NOMO-1 treated with dmso at 0.1 percent for 144 hours (cell line): ENCODE data around the gene GLDN.
A peak's percentile ranks its signal among the peaks of the same experiment; 100 is the strongest.

Experiments
- DNase-seq: peaks from one replicate; lab custom pipeline; 2025; ENCODE audit not compliant: unreplicated experiment; lab: John Stamatoyannopoulos, UW

The GLDN gene

GRCh38 chr15:51341366-51342226 lies at the start of gene GLDN:
GLDN (plus strand) TSS chr15:51341655; CDS start chr15:51341685, 30 bp downstream.
- no peak for DNase-seq

DNA sequence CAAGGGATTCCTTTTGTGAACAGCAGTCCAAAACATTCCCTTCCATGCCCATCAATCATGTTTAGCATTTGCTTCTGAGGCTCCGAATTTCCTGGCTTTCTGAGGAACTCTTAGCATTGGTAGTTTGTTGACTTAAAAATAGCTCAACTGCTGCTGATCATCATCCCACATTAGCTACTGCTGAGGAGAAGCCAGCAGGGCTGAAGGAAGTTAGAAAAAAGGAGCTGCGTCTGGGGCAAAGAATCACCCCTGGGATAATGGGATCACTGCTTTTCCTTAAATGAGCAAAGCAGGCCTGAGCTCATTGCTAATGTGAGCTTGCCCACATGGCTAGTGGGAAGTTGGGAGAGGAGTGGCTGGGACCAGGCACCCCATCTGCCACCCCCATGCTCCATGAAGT lies 42.8 kb upstream of the GLDN start:
- DNase-seq = no peak

DNA sequence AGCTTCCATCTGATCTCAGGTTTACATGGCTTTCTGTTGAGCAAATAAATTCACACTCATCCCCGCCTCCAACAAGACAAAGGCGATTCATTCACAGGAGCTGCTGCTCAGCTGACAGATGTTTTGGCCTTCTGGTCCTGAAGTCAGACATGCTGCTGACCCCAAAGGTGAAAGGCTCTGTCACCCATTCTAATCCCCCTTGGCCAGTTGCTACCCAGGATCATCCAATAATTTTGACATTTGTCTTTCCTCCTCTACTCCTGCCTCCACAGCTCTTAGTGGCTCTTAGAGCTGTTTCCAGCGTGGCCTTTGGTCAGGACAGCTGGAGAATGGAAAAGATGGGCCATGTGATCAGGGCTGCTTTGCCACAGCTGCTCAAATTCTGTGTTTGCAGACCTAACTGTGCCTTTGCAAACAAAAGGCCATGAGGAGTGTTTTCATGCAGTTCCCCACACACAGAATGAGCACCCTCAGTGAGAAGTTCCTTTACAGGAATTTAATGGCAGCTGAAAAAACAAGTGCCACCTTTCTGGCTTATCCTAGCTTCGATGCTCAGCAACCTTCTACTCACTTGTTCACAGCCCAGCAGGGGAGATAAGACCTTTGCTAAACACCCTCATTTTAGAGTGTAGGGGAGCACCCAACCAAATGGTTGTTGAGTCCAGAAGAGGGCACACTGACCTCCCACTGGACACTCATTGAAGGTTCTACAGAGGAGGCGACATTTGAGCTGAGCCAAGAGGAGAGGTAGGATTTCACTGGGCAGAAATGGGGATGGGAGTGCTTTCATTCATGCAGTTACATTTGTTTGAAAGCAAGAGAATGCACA lies 42.1 kb upstream of the GLDN start:
- no peak for DNase-seq

DNA sequence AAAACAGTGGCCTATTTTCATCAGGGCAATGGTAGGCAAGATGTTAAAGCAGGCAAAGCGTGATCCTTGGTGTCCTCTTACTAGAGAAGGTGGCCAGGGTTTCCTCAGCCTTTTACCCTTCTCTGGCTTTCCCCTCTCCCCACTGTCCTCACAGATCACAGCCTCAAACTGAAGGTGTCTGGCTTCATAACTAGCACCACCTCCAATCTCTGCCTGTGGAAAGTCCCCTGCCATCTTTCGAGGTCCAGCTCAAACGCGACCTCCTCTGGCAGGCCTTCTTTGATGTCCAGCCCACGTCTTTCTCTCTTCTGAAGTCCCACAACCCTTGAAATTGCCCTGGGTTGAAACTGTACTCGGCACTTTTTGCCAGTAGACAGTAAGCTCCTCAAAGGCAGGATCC lies 39.0 kb upstream of the GLDN start:
- no peak for DNase-seq

DNA sequence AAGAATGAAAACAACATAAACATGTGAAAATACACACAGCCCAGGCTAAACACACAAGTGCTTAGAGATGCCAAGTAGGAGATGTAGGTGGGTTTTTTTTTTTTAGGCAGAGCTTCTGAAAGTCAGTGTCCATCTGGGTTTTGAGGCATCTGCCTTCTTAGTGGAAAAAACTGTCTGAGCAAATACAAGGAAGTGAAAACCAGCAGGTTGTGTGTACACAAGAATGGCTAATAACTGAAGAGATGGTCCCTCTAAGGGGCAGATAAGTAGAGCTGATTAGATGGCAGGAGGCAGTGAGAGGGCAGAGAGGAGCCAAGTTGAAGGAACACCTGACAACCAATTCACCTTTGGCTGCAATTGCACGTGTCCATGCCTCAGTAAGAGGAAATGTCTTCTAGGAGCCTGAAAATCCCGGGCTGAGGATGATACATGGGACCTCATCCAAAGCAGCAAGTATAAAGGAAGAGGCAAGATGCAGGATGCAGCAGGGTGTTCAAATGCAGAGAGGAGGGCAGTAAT lies 37.9 kb upstream of the GLDN start:
- DNase-seq = peak; percentile 47

DNA sequence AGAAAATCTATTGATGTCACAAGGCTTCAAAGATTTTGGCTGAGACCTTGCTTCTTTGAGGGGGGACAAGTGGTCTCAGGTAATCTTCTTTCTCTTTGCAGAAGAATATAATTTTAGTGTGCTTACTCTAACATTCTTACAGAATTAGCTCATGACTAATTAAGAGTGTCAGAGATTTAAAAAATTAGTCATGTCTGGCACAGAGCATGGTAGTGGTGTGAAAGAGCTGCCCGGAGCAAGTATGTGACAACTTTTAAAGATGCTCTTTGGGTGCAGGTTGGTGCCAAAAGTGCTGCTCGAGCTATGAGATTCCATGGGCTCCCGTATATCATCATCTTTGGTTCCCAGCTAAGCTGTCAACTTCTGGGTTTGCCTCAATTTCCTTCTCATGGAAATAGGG lies 34.1 kb upstream of the GLDN start:
- DNase-seq = no peak

DNA sequence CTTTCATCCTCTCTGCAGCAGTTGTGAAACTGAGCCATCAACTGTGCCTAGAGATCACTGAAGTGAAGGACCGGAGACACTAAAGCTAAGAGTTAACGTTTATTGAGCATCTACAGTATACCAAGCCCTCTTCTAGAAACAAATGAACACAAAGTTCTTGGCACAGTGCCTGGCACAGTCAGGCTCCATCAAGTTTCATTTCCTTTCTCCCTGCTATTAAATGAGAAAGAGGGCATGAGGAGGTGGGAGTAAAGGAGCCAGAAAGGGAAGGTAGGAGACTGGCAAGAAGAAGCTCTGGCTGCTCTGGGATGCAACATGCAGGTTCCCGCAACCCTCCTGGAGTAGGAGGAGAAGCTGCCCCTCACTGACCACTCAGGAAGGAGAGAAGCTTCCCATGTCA lies 33.6 kb upstream of the GLDN start:
- DNase-seq = no peak

DNA sequence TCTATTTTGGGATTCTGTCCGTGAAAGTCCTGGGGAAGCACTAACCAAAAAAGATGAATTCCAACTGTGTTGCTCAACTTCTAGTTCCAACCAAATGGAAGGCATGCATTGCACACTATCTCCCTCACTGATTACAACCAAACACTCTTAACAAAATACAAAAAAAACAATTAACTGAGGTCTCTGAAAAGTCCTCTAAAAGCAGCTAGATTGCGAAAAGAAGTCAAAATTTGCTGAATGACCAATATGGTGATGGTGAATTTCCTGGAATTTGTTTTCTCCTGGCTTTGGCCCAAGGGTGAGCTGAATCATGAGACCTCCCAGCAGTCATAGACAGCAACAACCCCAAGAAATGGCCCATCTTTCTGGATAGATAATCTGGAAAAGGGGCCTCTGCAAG lies 31.4 kb upstream of the GLDN start:
- DNase-seq = no peak

- DNase-seq = no peak
Observed at GRCh38 chr15:51311510-51311909, 29.9 kb upstream of the GLDN start.

DNA sequence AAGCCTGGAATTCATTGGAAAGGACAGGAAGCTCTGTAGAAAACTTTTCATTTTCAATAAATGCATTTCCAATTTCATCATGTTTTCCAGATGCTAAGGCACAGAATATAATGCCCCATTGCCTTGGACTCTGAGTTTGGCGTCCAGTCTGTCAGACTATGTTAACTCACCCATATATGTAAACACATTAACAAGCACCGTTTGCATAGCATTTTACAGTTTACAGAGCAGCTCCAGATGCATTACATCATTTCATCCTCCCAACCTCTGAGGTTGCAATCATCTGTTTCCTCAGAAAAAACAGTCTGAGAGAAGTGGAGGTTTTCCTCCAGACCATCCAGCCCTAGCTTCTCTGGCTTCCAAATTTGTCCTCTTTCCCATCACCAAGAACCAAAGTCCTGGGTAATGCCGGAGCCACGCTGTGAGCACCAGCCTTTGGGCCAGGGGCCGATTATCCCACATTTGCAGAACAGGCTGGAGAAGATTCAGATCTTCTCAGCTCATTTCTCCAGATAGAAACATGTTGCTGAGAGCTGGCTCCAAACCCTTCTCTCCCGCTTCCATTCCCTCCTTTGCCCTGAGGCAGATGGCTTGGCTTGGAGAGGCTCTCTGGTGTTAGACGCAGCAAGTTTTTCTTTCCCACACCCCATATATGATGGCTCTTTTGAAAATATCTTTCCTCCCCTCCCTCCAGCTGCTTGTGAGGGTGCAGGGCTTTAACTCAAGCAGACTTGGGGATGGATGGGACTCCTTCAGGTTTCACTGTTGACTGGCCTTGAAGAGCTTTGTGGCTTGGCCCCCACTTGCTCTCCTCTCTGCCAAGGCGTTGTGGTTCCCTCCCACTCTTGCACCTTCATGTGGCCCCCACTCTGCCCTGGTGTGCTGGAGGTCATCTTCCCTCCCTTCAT lies 29.0 kb upstream of the GLDN start:
- no peak for DNase-seq

DNA sequence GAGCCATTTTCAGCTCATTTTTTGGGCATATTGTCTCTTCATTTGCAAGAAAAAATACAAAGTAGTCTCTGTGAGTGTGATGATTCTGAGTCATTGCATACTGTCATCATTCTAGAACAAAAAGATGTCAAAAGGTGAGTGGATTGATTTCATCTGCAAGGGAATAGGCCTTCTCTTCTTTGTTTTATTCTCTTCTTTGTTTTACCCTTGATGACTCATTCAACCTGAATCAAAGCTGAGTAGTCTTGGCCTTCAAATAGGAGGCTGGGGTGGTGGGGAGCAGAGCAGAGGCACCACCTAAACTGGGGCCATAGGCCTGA lies 28.4 kb upstream of the GLDN start:
- no peak for DNase-seq

DNA sequence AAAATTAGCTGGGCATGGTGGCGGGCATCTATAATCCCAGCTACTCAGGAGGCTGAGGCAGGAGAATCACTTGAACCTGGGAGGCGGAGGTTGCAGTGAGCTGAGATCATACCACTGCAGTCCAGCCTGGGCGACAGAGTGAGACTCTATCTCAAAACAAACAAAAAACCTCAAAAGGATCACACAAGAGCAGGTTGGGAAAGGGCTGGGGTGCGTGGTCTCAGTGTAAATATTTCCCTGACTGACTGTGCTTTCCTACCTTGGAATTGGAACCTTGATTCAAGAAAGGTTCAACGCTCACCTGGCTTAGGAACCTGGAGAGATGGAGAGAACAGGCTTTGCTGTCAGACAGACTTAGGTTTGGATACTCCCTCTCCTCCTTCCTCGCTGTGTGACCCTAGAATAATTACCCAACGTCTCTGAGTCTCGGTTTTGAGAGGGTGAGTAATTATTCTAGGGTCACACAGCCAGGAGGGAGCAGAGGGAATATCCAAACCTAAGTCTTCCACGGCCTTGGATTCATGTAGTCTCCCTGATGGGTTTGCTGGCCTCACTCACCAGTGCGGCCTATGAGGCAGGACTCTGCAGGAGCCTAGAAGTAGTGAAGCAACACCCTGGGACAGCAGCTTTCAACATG lies 27.7 kb upstream of the GLDN start:
- DNase-seq = no peak

- no peak for DNase-seq
Observed at GRCh38 chr15:51314391-51315337, 26.8 kb upstream of the GLDN start.

DNA sequence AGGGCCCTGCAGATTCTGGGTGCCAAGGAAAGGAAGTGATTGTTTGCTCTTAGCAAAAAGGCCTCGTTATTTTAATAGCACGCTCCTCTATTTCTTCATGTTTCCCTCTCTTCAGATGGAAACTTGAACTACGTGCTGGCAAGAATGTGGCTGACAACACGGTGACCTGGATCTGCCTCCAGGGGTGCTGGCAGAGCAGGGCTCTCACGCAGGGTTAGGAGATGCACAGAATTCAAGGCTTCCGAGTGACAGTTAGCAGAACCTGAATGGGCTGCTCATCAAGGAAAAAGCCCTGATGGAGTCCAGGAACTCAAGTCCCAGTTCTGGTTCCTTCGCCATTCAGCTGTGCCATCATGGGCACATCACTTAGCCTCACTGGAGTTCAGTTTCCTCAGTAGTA lies 25.7 kb upstream of the GLDN start:
- DNase-seq = no peak

DNA sequence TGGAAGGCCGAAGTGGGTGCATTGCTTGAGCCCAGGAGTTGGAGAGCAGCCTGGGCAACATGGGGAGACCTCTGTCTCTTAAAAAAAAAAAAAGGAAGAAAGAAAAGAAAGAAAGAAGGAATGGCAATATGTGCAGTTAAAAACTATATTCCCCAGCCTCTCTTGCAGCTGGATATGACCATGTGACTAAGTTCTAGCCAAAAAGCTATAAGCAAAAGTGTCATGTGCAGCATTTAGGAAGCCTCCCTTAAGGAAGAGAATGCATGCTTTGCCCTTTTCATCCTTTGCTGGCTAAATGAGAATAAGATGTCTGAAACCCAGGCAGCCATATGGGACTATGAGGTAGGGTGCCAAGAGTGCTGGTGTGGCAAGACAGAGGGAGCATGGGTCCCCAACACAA lies 24.8 kb upstream of the GLDN start:
- DNase-seq = no peak

GRCh38 chr15:51318382-51319150 lies 22.9 kb upstream of the GLDN start:
- DNase-seq = no peak

GRCh38 chr15:51319539-51319938 lies 21.9 kb upstream of the GLDN start:
- DNase-seq = no peak

DNA sequence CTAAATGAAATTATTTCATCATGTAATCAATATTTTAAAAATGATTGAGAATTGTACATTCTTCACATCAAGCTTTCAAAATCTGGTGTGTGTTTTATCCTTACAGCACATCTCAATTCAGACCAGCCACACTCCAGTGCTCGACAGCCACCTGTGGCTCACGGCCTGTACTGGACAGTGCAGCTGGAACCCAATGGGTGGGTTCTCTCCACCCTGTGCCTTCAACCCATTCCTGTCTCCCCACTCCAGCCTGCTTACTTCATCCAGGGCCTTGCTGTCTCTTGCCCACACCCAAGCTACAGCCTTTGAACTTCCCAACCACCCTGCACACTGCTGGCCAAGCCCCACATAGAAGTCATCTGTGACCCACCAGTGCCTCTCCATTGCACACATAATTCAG lies 20.6 kb upstream of the GLDN start:
- DNase-seq = no peak

DNA sequence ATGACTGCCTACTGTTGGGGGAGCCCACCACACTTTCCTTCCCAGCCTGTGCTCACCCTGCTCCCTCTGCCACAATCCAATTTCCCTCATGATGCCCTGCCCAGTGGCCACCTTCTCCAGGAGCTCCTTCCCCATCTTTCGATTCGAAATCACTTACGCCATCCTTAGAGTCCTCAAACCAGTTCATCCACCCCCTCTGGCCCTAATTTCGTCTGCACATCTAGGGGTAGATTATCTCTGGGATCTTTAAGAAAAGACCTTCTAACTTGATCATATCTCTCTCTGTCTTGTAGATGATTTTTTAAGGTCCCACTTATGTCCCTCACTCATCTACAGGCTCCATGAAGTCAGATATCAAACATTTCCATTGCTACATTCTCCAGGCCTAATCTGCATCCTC lies 20.1 kb upstream of the GLDN start:
- no peak for DNase-seq
